HTR-8/SVneo (cell line): ENCODE data around the gene SYNE2.
A peak's percentile ranks its signal among the peaks of the same experiment; 100 is the strongest.
"Not testable (repeated sequence)": the region's sequence is repeated elsewhere in the genome, so short reads cannot be mapped to it uniquely, and the experiment has no call there.

ENCODE experiments used
- DNase-seq: peaks from one replicate; pipeline ENCODE4 v3.0.0; 2011; ENCODE audit warnings: low spot score, mixed read lengths; ENCODE audit not compliant: insufficient read length
- FAIRE-seq: peaks from 2 replicates; lab custom pipeline; 2011; peaks lifted over from hg19 to GRCh38; lab: Jason Lieb, UNC

SYNE2 gene

GRCh38 chr14:63870753-63871037, 17.9 kb downstream of the SYNE2 start:
- not testable (repeated sequence) for DNase-seq, FAIRE-seq

- no peak for DNase-seq
- FAIRE-seq, result no peak
Measured at GRCh38 chr14:63874223-63874622, 21.4 kb downstream of the SYNE2 start.

- no peak for DNase-seq
- FAIRE-seq, result no peak
Measured at GRCh38 chr14:63875311-63875710, 22.5 kb downstream of the SYNE2 start.

GRCh38 chr14:63877550-63877939, 24.7 kb downstream of the SYNE2 start:
- FAIRE-seq, result no peak
- DNase-seq, result no peak

- no peak for DNase-seq
- FAIRE-seq, result peak; percentile 99
Measured at GRCh38 chr14:63878052-63878451, 25.2 kb downstream of the SYNE2 start.

- DNase-seq (no peak), FAIRE-seq (peak; percentile 92)
Measured at GRCh38 chr14:63878792-63879191, 26.0 kb downstream of the SYNE2 start.

GRCh38 chr14:63881926-63882325, 29.1 kb downstream of the SYNE2 start:
- no peak for DNase-seq
- FAIRE-seq, result no peak

GRCh38 chr14:63887899-63888298, 35.1 kb downstream of the SYNE2 start:
- FAIRE-seq (no peak), DNase-seq (no peak)

GRCh38 chr14:63890553-63890952, 37.7 kb downstream of the SYNE2 start:
- no peak for DNase-seq

GRCh38 chr14:63891148-63891975, 38.6 kb downstream of the SYNE2 start:
- DNase-seq (no peak), FAIRE-seq (peak; percentile 81)

More at GRCh38 chr14:63890553-63890952, 37.7 kb downstream of the SYNE2 start:
- FAIRE-seq, result peak; percentile 86

- DNase-seq (no peak), FAIRE-seq (no peak)
Measured at GRCh38 chr14:63892265-63892664, 39.5 kb downstream of the SYNE2 start.

GRCh38 chr14:63893701-63894458, 41.1 kb downstream of the SYNE2 start:
- FAIRE-seq (peak; percentile 99), DNase-seq (peak; percentile 88)

GRCh38 chr14:63895510-63895909, 42.7 kb downstream of the SYNE2 start:
- DNase-seq (no peak), FAIRE-seq (peak; percentile 46)

GRCh38 chr14:63896278-63896720, 43.5 kb downstream of the SYNE2 start:
- FAIRE-seq (peak; percentile 97), DNase-seq (peak; percentile 97)

- DNase-seq (no peak), FAIRE-seq (no peak)
Measured at GRCh38 chr14:63897721-63898163, 44.9 kb downstream of the SYNE2 start.

GRCh38 chr14:63899953-63900352, 47.1 kb downstream of the SYNE2 start:
- DNase-seq (no peak), FAIRE-seq (peak; percentile 95)

- DNase-seq, result no peak
Measured at GRCh38 chr14:63901434-63902085, 48.8 kb downstream of the SYNE2 start.

GRCh38 chr14:63902375-63902976, 49.7 kb downstream of the SYNE2 start:
- no peak for DNase-seq
- FAIRE-seq, result peak; percentile 94

More at GRCh38 chr14:63901434-63902085, 48.8 kb downstream of the SYNE2 start:
- peak; percentile 99 for FAIRE-seq

- DNase-seq (no peak), FAIRE-seq (no peak)
Measured at GRCh38 chr14:63904724-63905123, 51.9 kb downstream of the SYNE2 start.

GRCh38 chr14:63905370-63905769, 52.6 kb downstream of the SYNE2 start:
- FAIRE-seq, result peak; percentile 83
- no peak for DNase-seq
